GM21825 (cell line): ENCODE measurements around the gene TECPR1.

Source experiments
- ATAC-seq: cut with Tn5 transposase; IDR thresholded peaks from one replicate; pipeline ENCODE4 v1.9.1; 2021; ENCODE audit warnings: mild to moderate bottlenecking, moderate library complexity; ENCODE audit not compliant: unreplicated experiment

TECPR1 gene

GRCh38 chr7:98285157-98286092 is 33.4 kb upstream of the TECPR1 start:
- no peak for ATAC-seq

GRCh38 chr7:98284335-98285036 is 32.5 kb upstream of the TECPR1 start:
- no peak for ATAC-seq

- ATAC-seq = no peak
Observed at GRCh38 chr7:98283887-98284222, 31.8 kb upstream of the TECPR1 start.

GRCh38 chr7:98283127-98283886 is 31.3 kb upstream of the TECPR1 start:
- ATAC-seq = no peak

- no peak for ATAC-seq
Observed at GRCh38 chr7:98282703-98283102, 30.7 kb upstream of the TECPR1 start.

GRCh38 chr7:98281757-98282606 is 29.9 kb upstream of the TECPR1 start:
- peak; percentile 9 for ATAC-seq

GRCh38 chr7:98280791-98281756 is 29.0 kb upstream of the TECPR1 start, which contains the start of gene BRI3:
TSS of gene BRI3 (plus strand) at chr7:98281686. CDS start at chr7:98281796, 110 bp downstream.
- ATAC-seq = peak; percentile 69

- ATAC-seq = no peak
Observed at GRCh38 chr7:98280296-98280695, 28.3 kb upstream of the TECPR1 start.

- no peak for ATAC-seq
Observed at GRCh38 chr7:98278936-98279335, 26.9 kb upstream of the TECPR1 start.

- ATAC-seq = no peak
Observed at GRCh38 chr7:98278408-98278807, 26.4 kb upstream of the TECPR1 start.

- ATAC-seq = no peak
Observed at GRCh38 chr7:98276241-98276761, 24.3 kb upstream of the TECPR1 start.

- ATAC-seq = no peak
Observed at GRCh38 chr7:98267303-98267702, 15.3 kb upstream of the TECPR1 start.

- no peak for ATAC-seq
Observed at GRCh38 chr7:98266840-98267239, 14.8 kb upstream of the TECPR1 start.

- no peak for ATAC-seq
Observed at GRCh38 chr7:98265841-98266271, 13.8 kb upstream of the TECPR1 start.

- ATAC-seq = no peak
Observed at GRCh38 chr7:98257701-98258100, 5.7 kb upstream of the TECPR1 start.

GRCh38 chr7:98256431-98256830 is 4.4 kb upstream of the TECPR1 start:
- no peak for ATAC-seq

- ATAC-seq = no peak
Observed at GRCh38 chr7:98254951-98255610, 3.0 kb upstream of the TECPR1 start.

GRCh38 chr7:98254516-98254915 is 2.5 kb upstream of the TECPR1 start:
- ATAC-seq = no peak
